A549 (cell line): ENCODE data around the gene FLVCR1.

Experiments used
- CEBPB ChIP-seq, 2 experiments: fragments of >200 bp in 1 of 2; sonication (Bioruptor Twin) in 1 of 2; formaldehyde crosslinking in 1 of 2; IDR thresholded peaks; 2 replicates each; pipeline ENCODE4 v1.6.1; 2012 to 2016
- CHD2 ChIP-seq: fragments of 150-350 bp; IDR thresholded peaks from 2 replicates; pipeline ENCODE4 v1.6.1; 2014; ENCODE audit warnings: low read length; ENCODE audit not compliant: partially characterized antibody
- CTCF ChIP-seq: fragments of >200 bp; sonication (Bioruptor Twin); formaldehyde crosslinking; IDR thresholded peaks from 3 replicates; pipeline ENCODE4 v1.5.1; 2016
- HDAC2 ChIP-seq: fragments of 200-600 bp; sonication (generic); IDR thresholded peaks from 2 replicates; pipeline ENCODE4 v1.6.1; 2016
- HOXA7 ChIP-seq: fragments of 250-450 bp; sonication (Bioruptor Pico); IDR thresholded peaks from 2 replicates; pipeline ENCODE4 v1.5.0; 2020; ENCODE audit warnings: mild to moderate bottlenecking, moderate library complexity
- MAFK ChIP-seq: fragments of 450-650 bp; IDR thresholded peaks from 2 replicates; pipeline ENCODE4 v1.6.1; 2014; ENCODE audit not compliant: partially characterized antibody
- SREBF2 ChIP-seq: fragments of 450-650 bp; IDR thresholded peaks from 2 replicates; pipeline ENCODE4 v1.6.1; 2014; ENCODE audit warnings: mild to moderate bottlenecking, moderate library complexity

- TF ChIP-seq HDAC2 (no peak), CTCF (no peak), CHD2 (no peak), CEBPB (IDR thresholded peaks at IDR 0.05) (no peak), SREBF2 (no peak), MAFK (no peak), HOXA7 (CRISPR knock-in tag) (no peak)
These were observed 41.8 kb downstream of the FLVCR1 start for GRCh38 chr1:212899845-212900244.
